PC-9 (cell line): Measurements from ENCODE around the gene APBB1IP. TPM values are rescaled to one million over a fixed set of nuclear protein-coding genes. Genes with fewer than 3 reads are reported as not detected.

Source experiments
- BruUV-seq: library from RNA; stranded (reverse); fragments of 400-500 nt; replicated peaks from 2 replicates; lab custom pipeline; 2021; lab: Mats Ljungman, UMichigan
- CTCF ChIA-PET: fragments of 300-600 bp; sonication (Branson Sonifier 250); formaldehyde crosslinking; loops from one replicate; lab custom pipeline; 2022; ENCODE audit warnings: antibody characterized with exemption; lab: Charles Lee
- POLR2A ChIA-PET: fragments of 300-600 bp; sonication (Branson Sonifier 250); formaldehyde crosslinking; loops from one replicate; lab custom pipeline; 2022; ENCODE audit warnings: antibody characterized with exemption; ENCODE audit not compliant: unreplicated experiment; lab: Charles Lee
- DNase-seq, 2 experiments: peaks; one replicate each; pipeline versions ENCODE4 v3.0.0 to v3.0.0-alpha.2; 2015 to 2022; ENCODE audit warnings: mixed read lengths in 1 of 2
- H2AFZ ChIP-seq: fragments of 200-600 bp; sonication (generic); 2 replicates; pipeline ENCODE4 v1.8.1; 2017; ENCODE audit warnings: antibody characterized with exemption
- H3F3A ChIP-seq: fragments of 200-600 bp; sonication (generic); 2 replicates; pipeline ENCODE4 v1.8.1; 2017; ENCODE audit warnings: antibody characterized with exemption, mild to moderate bottlenecking, low read depth; ENCODE audit not compliant: insufficient read depth
- H3K27ac ChIP-seq: fragments of 200-600 bp; sonication (generic); 2 replicates; pipeline ENCODE4 v1.6.1; 2016; ENCODE audit warnings: mixed run types
- H3K27me3 ChIP-seq: fragments of 200-600 bp; sonication (generic); 2 replicates; pipeline ENCODE4 v1.6.1; 2016; ENCODE audit warnings: low read depth, mixed run types; ENCODE audit not compliant: insufficient read depth
- H3K36me3 ChIP-seq: fragments of 200-600 bp; sonication (generic); 2 replicates; pipeline ENCODE4 v1.6.1; 2016; ENCODE audit warnings: low read depth, mixed run types
- H3K4me1 ChIP-seq: fragments of 200-600 bp; sonication (generic); replicated peaks from 2 replicates; pipeline ENCODE4 v1.6.1; 2016; ENCODE audit warnings: mixed run types; ENCODE audit not compliant: insufficient read depth
- H3K4me2 ChIP-seq: fragments of 200-600 bp; sonication (generic); 2 replicates; pipeline ENCODE4 v1.6.1; 2017; ENCODE audit warnings: mixed run types
- H3K4me3 ChIP-seq: fragments of 200-600 bp; sonication (generic); 2 replicates; pipeline ENCODE4 v1.6.1; 2016; ENCODE audit warnings: mixed run types
- H3K79me2 ChIP-seq: fragments of 200-600 bp; sonication (generic); 2 replicates; pipeline ENCODE4 v1.6.1; 2017; ENCODE audit warnings: low read depth, mixed run types
- H3K9me2 ChIP-seq: fragments of 200-600 bp; sonication (generic); 2 replicates; pipeline ENCODE4 v1.8.1; 2017; ENCODE audit warnings: mild to moderate bottlenecking; ENCODE audit not compliant: insufficient read depth
- H3K9me3 ChIP-seq: fragments of 200-600 bp; sonication (generic); 2 replicates; pipeline ENCODE4 v1.8.1; 2016; ENCODE audit warnings: low read depth; ENCODE audit not compliant: insufficient read depth
- H4K20me1 ChIP-seq: fragments of 200-600 bp; sonication (generic); 2 replicates; pipeline ENCODE4 v1.8.1; 2017; ENCODE audit not compliant: insufficient read depth
- EZH2 ChIP-seq: fragments of 200-600 bp; sonication (generic); IDR thresholded peaks from 2 replicates; pipeline ENCODE4 v1.8.0; 2017; ENCODE audit warnings: antibody characterized with exemption, low read depth
- intact Hi-C: fragments of 100-400 bp; cut with micrococcal nuclease; formaldehyde crosslinking; loops from one replicate; pipeline ENCODE4 v1.10.0; 2022; ENCODE audit not compliant: unreplicated experiment
- total RNA-seq: library from RNA; stranded (reverse); gene quantifications from 2 replicates; pipeline ENCODE4 v1.2.3, GENCODE V29; 2021
- TF ChIP-seq, protein P1 (sequence below): fragments of 200-600 bp; sonication (generic); conservative IDR thresholded peaks from 2 replicates; pipeline ENCODE4 v1.6.1; 2017; ENCODE audit warnings: mixed run types, antibody characterized with exemption, mild to moderate bottlenecking, moderate library complexity

The APBB1IP gene
- total RNA-seq, 1 experiment from 2014 or later = not detected

- intact Hi-C loops = no loop called here
- ChIA-PET CTCF (no interaction called here), POLR2A (no interaction called here)
- Histone ChIP-seq H3K36me3 (no peaks in the 10 kb centered on the region), H2AFZ (no peak overlapping the region), H3K79me2 (no peaks in the 10 kb centered on the region), H3K27me3 (no peaks in the 10 kb centered on the region), H3K4me1 (no peaks in the 10 kb centered on the region), H4K20me1 (no peaks in the 10 kb centered on the region), H3K4me3 (no peak overlapping the region), H3K9me3 (no peaks in the 10 kb centered on the region), H3K4me2 (no peak overlapping the region), H3F3A (no peaks in the 10 kb centered on the region), H3K27ac (no peak overlapping the region), H3K9me2 (no peaks in the 10 kb centered on the region)
- no TSS peak for BruUV-seq
- no peak for TF ChIP-seq EZH2
- TF ChIP-seq, protein P1, sequence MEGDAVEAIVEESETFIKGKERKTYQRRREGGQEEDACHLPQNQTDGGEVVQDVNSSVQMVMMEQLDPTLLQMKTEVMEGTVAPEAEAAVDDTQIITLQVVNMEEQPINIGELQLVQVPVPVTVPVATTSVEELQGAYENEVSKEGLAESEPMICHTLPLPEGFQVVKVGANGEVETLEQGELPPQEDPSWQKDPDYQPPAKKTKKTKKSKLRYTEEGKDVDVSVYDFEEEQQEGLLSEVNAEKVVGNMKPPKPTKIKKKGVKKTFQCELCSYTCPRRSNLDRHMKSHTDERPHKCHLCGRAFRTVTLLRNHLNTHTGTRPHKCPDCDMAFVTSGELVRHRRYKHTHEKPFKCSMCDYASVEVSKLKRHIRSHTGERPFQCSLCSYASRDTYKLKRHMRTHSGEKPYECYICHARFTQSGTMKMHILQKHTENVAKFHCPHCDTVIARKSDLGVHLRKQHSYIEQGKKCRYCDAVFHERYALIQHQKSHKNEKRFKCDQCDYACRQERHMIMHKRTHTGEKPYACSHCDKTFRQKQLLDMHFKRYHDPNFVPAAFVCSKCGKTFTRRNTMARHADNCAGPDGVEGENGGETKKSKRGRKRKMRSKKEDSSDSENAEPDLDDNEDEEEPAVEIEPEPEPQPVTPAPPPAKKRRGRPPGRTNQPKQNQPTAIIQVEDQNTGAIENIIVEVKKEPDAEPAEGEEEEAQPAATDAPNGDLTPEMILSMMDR = no peak
- no peak for DNase-seq
These were observed 67.3 kb downstream of the APBB1IP start for GRCh38 chr10:26505491-26505890.

GRCh38 chr10:26506736-26507135 lies 68.6 kb downstream of the APBB1IP start:
- H4K20me1 ChIP-seq = no peaks in the 10 kb centered on the region
- no peak overlapping the region for H3K27ac ChIP-seq
- no peaks in the 10 kb centered on the region for H3K27me3 ChIP-seq
- POLR2A ChIA-PET = no interaction called here
- H3K4me2 ChIP-seq = no peak overlapping the region
- no peak for DNase-seq
- no peaks in the 10 kb centered on the region for H3K9me2 ChIP-seq
- H3K4me3 ChIP-seq = no peak overlapping the region
- no peak overlapping the region for H2AFZ ChIP-seq
- CTCF ChIA-PET = no interaction called here
- no peaks in the 10 kb centered on the region for H3K4me1 ChIP-seq
- H3K9me3 ChIP-seq = no peaks in the 10 kb centered on the region
- intact Hi-C loops = no loop called here
- no TSS peak for BruUV-seq
- no peaks in the 10 kb centered on the region for H3F3A ChIP-seq
- TF ChIP-seq, protein P1 = no peak
- TF ChIP-seq EZH2 = no peak
- H3K36me3 ChIP-seq = no peaks in the 10 kb centered on the region
- H3K79me2 ChIP-seq = no peaks in the 10 kb centered on the region

DNA sequence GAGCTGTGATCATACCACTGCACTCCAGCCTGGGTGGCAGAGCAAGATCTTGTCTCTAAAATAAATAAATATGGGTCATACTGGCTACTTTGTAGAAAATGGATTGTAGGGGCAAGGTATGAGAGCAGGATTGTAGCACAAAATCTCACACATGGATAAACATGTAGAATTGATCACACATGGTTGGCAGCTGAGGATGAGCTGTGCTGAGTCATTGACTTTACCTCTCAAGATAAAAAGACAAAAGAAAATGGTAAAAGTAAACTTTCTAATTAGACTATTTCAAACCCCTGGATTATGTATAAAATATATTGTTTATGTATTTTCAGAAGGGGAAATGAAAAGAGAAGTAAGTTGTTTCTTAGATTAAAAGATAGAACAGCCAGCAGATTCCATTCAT lies 69.3 kb downstream of the APBB1IP start:
- ChIA-PET POLR2A (no interaction called here), CTCF (no interaction called here)
- no peaks in the 10 kb centered on the region for H4K20me1 ChIP-seq
- H3K27me3 ChIP-seq = no peaks in the 10 kb centered on the region
- no peaks in the 10 kb centered on the region for H3K79me2 ChIP-seq
- H3K36me3 ChIP-seq = no peaks in the 10 kb centered on the region
- no peaks in the 10 kb centered on the region for H3K9me2 ChIP-seq
- intact Hi-C loops = no loop called here
- no peaks in the 10 kb centered on the region for H3K9me3 ChIP-seq
- BruUV-seq = no TSS peak
- no peak overlapping the region for H3K4me3 ChIP-seq
- H2AFZ ChIP-seq = no peak overlapping the region
- no peaks in the 10 kb centered on the region for H3F3A ChIP-seq
- no peak for TF ChIP-seq EZH2
- TF ChIP-seq, protein P1 = no peak
- H3K4me1 ChIP-seq = no peaks in the 10 kb centered on the region
- H3K4me2 ChIP-seq = no peak overlapping the region
- H3K27ac ChIP-seq = no peak overlapping the region
- DNase-seq = no peak
